ENCODE results near the gene DNAH14.

- TF ChIP-seq CTCF (IDR thresholded peaks at IDR 0.05) (no peak), POLR2A (IDR thresholded peaks at IDR 0.05) (no peak)
These were observed 299.4 kb downstream of the DNAH14 start for GRCh38 chr1:225228871-225229303.
